ENCODE data around the gene MRPL46. TPM values are rescaled to one million over a fixed set of nuclear protein-coding genes. Genes with fewer than 3 reads are reported as not detected.
"Not testable (repeated sequence)": the region's sequence is repeated elsewhere in the genome, so short reads cannot be mapped to it uniquely, and the experiment has no call there.

Gene MRPL46
- total RNA-seq, 1 experiment from 2014 or later: 33.9 TPM

GRCh38 chr15:88448991-88449461, 18.2 kb downstream of the MRPL46 start:
- Histone ChIP-seq H3K27ac (no peak overlapping the region), H3K36me3 (no peaks in the 10 kb centered on the region), H3K4me3 (no peak overlapping the region), H3K27me3 (replicated peaks) (0 out of 2 replicates have a peak, but pooled peaks cover 8% of the 10 kb centered on the region), H3K4me1 (replicated peaks) (no peaks in the 10 kb centered on the region), H3K9me3 (replicated peaks) (no peaks in the 10 kb centered on the region)
- no peak for DNase-seq (ENCODE audit: low read depth in 1 of 2, low spot score in 2 of 2)

- Histone ChIP-seq H3K4me3 (no peak overlapping the region), H3K27ac (no peak overlapping the region), H3K9me3 (replicated peaks) (no peaks in the 10 kb centered on the region), H3K36me3 (no peaks in the 10 kb centered on the region), H3K27me3 (replicated peaks) (0 out of 2 replicates have a peak, but pooled peaks cover 8% of the 10 kb centered on the region), H3K4me1 (replicated peaks) (no peaks in the 10 kb centered on the region)
- DNase-seq (ENCODE audit: low read depth in 1 of 2, low spot score in 2 of 2): no peak
Observed at GRCh38 chr15:88447741-88448140, 19.4 kb downstream of the MRPL46 start.

GRCh38 chr15:88447206-88447605, 20.0 kb downstream of the MRPL46 start:
- DNase-seq (ENCODE audit: low read depth in 1 of 2, low spot score in 2 of 2): no peak
- no peaks in the 10 kb centered on the region for H3K4me1 ChIP-seq (replicated peaks)

GRCh38 chr15:88441076-88441730, 26.0 kb downstream of the MRPL46 start:
- no peak for DNase-seq (ENCODE audit: low read depth in 1 of 2, low spot score in 2 of 2)
- H3K27me3 ChIP-seq (replicated peaks): peaks cover 7% of the 10 kb centered on the region; the same call in 1 of the 2 replicates
- no peak overlapping the region for H3K27ac ChIP-seq
- no peak overlapping the region for H3K4me3 ChIP-seq
- no peaks in the 10 kb centered on the region for H3K36me3 ChIP-seq
- H3K4me1 ChIP-seq (replicated peaks): no peaks in the 10 kb centered on the region
- H3K9me3 ChIP-seq (replicated peaks): no peaks in the 10 kb centered on the region; the same call in 1 of the 2 replicates

More at GRCh38 chr15:88447206-88447605, 20.0 kb downstream of the MRPL46 start:
- H3K27me3 ChIP-seq (replicated peaks): 0 out of 2 replicates have a peak, but pooled peaks cover 8% of the 10 kb centered on the region
- H3K36me3 ChIP-seq: no peaks in the 10 kb centered on the region
- no peak overlapping the region for H3K4me3 ChIP-seq
- H3K27ac ChIP-seq: no peak overlapping the region
- no peaks in the 10 kb centered on the region for H3K9me3 ChIP-seq (replicated peaks)

- Histone ChIP-seq H3K27me3 (replicated peaks) (no peaks in the 10 kb centered on the region; the same call in 1 of the 2 replicates), H3K9me3 (replicated peaks) (no peaks in the 10 kb centered on the region; the same call in 1 of the 2 replicates), H3K4me1 (replicated peaks) (no peaks in the 10 kb centered on the region), H3K4me3 (no peak overlapping the region), H3K27ac (no peak overlapping the region), H3K36me3 (no peaks in the 10 kb centered on the region)
- no peak for DNase-seq (ENCODE audit: low read depth in 1 of 2, low spot score in 2 of 2)
Observed at GRCh38 chr15:88440021-88440420, 27.2 kb downstream of the MRPL46 start.

GRCh38 chr15:88438181-88438580, 29.0 kb downstream of the MRPL46 start:
- DNase-seq (ENCODE audit: low read depth in 1 of 2, low spot score in 2 of 2): no peak
- Histone ChIP-seq H3K27me3 (replicated peaks) (no peaks in the 10 kb centered on the region; the same call in 1 of the 2 replicates), H3K36me3 (no peaks in the 10 kb centered on the region), H3K27ac (no peak overlapping the region), H3K9me3 (replicated peaks) (no peaks in the 10 kb centered on the region; the same call in 1 of the 2 replicates), H3K4me1 (replicated peaks) (no peaks in the 10 kb centered on the region), H3K4me3 (no peak overlapping the region)

- not testable (repeated sequence) for H3K4me1 ChIP-seq (replicated peaks); H3K36me3 ChIP-seq; H3K27ac ChIP-seq; DNase-seq (ENCODE audit: low read depth in 1 of 2, low spot score in 2 of 2); H3K9me3 ChIP-seq (replicated peaks); H3K27me3 ChIP-seq (replicated peaks); H3K4me3 ChIP-seq
Observed at GRCh38 chr15:88434106-88434505, 33.1 kb downstream of the MRPL46 start.

- Histone ChIP-seq H3K4me3 (no peak overlapping the region), H3K36me3 (no peaks in the 10 kb centered on the region), H3K27me3 (replicated peaks) (0 out of 2 replicates have a peak, but pooled peaks cover 3% of the 10 kb centered on the region), H3K9me3 (replicated peaks) (no peaks in the 10 kb centered on the region), H3K27ac (no peak overlapping the region), H3K4me1 (replicated peaks) (no peaks in the 10 kb centered on the region)
- DNase-seq (ENCODE audit: low read depth in 1 of 2, low spot score in 2 of 2): no peak
Observed at GRCh38 chr15:88433046-88433685, 34.0 kb downstream of the MRPL46 start.

- no peak for DNase-seq (ENCODE audit: low read depth in 1 of 2, low spot score in 2 of 2)
- Histone ChIP-seq H3K9me3 (replicated peaks) (no peaks in the 10 kb centered on the region), H3K27ac (no peak overlapping the region), H3K36me3 (no peaks in the 10 kb centered on the region), H3K4me3 (no peak overlapping the region), H3K4me1 (replicated peaks) (no peaks in the 10 kb centered on the region), H3K27me3 (replicated peaks) (0 out of 2 replicates have a peak, but pooled peaks cover 7% of the 10 kb centered on the region)
Observed at GRCh38 chr15:88431441-88431840, 35.7 kb downstream of the MRPL46 start.

- H3K27ac ChIP-seq: no peak overlapping the region
- no peaks in the 10 kb centered on the region for H3K4me1 ChIP-seq (replicated peaks)
- no peaks in the 10 kb centered on the region for H3K36me3 ChIP-seq
- H3K4me3 ChIP-seq: no peak overlapping the region
- no peak for DNase-seq (ENCODE audit: low read depth in 1 of 2, low spot score in 2 of 2)
- no peaks in the 10 kb centered on the region; the same call in 1 of the 2 replicates for H3K9me3 ChIP-seq (replicated peaks)
- H3K27me3 ChIP-seq (replicated peaks): 0 out of 2 replicates have a peak, but pooled peaks cover 7% of the 10 kb centered on the region
Observed at GRCh38 chr15:88430051-88430450, 37.1 kb downstream of the MRPL46 start.

- H3K4me3 ChIP-seq: no peak overlapping the region
- no peaks in the 10 kb centered on the region for H3K4me1 ChIP-seq (replicated peaks)
- 0 out of 2 replicates have a peak, but pooled peaks cover 7% of the 10 kb centered on the region for H3K27me3 ChIP-seq (replicated peaks)
- H3K27ac ChIP-seq: no peak overlapping the region
- no peaks in the 10 kb centered on the region; the same call in 1 of the 2 replicates for H3K9me3 ChIP-seq (replicated peaks)
- no peaks in the 10 kb centered on the region for H3K36me3 ChIP-seq
- no peak for DNase-seq (ENCODE audit: low read depth in 1 of 2, low spot score in 2 of 2)
Observed at GRCh38 chr15:88428805-88429605, 38.2 kb downstream of the MRPL46 start.

- Histone ChIP-seq H3K27me3 (replicated peaks) (0 out of 2 replicates have a peak, but pooled peaks cover 7% of the 10 kb centered on the region), H3K4me3 (no peak overlapping the region), H3K4me1 (replicated peaks) (no peaks in the 10 kb centered on the region), H3K27ac (no peak overlapping the region), H3K36me3 (no peaks in the 10 kb centered on the region), H3K9me3 (replicated peaks) (no peaks in the 10 kb centered on the region; the same call in 1 of the 2 replicates)
- DNase-seq (ENCODE audit: low read depth in 1 of 2, low spot score in 2 of 2): no peak
Observed at GRCh38 chr15:88428053-88428452, 39.1 kb downstream of the MRPL46 start.

- Histone ChIP-seq H3K27me3 (replicated peaks) (0 out of 2 replicates have a peak, but pooled peaks cover 7% of the 10 kb centered on the region), H3K4me1 (replicated peaks) (no peaks in the 10 kb centered on the region), H3K36me3 (no peaks in the 10 kb centered on the region), H3K27ac (no peak overlapping the region), H3K4me3 (no peak overlapping the region), H3K9me3 (replicated peaks) (no peaks in the 10 kb centered on the region; the same call in 1 of the 2 replicates)
- no peak for DNase-seq (ENCODE audit: low read depth in 1 of 2, low spot score in 2 of 2)
Observed at GRCh38 chr15:88426304-88426703, 40.9 kb downstream of the MRPL46 start.
